HG03558 (cell line): ENCODE measurements around the gene HNRNPU.
"Not testable (repeated sequence)": the region's sequence is repeated elsewhere in the genome, so short reads cannot be mapped to it uniquely, and the experiment has no call there.

Experiments used
- ATAC-seq: cut with Tn5 transposase; IDR thresholded peaks from one replicate; pipeline ENCODE4 v1.9.1; 2021; ENCODE audit warnings: moderate number of reproducible peaks; ENCODE audit not compliant: unreplicated experiment; ENCODE audit errors: extremely low read depth

Gene HNRNPU

GRCh38 chr1:244843148-244843978 is 21.0 kb downstream of the HNRNPU start:
- ATAC-seq = no peak

GRCh38 chr1:244841273-244841927 is 22.9 kb downstream of the HNRNPU start:
- no peak for ATAC-seq

DNA sequence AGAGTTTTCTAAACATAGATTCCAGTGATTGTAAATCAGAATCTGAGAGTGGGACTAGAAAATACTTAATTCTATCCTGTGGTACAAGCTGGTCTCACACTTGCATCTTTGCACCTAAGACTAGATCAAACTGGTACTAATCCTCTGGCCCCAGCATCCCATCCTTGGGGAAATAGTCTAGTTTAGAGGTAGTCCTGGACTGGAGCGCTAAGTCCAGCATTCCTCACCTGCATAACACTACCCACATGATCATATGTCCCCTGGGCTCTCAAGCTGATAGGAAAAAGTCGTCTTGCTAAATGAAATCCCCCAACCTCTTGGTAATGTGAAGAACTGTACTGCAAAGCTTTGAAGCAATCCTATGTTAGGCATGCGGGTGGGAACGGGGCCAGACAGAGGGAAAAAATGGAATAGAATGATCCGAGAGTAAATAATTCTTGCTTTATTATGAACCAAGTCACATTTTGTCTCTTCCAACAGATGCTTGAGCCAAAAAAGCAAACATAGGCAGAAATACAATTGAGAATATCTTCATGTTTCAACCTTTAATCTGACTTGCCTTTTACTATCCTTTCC is 24.0 kb downstream of the HNRNPU start:
- no peak for ATAC-seq

- no peak for ATAC-seq
These were observed 24.7 kb downstream of the HNRNPU start for GRCh38 chr1:244839656-244840055.

- ATAC-seq = no peak
These were observed 26.6 kb downstream of the HNRNPU start for GRCh38 chr1:244837597-244838258.

DNA sequence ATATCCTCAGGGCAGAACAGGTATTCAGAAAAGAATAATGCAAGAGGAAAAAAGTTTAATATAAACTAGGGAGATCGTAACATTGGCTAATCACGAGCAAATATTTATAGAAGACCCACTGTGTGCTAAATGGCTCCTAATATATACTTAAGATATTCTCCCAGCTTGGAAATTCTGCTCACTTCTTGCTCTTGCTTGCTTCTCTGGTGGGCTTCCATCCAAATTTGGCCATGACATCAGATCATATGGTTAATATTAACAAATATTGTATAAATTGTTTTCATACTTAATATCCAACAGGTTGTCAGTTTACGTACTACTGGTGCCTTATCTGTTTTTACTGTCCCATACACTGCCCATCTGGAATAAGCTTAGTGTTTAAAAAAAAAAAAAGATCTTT is 27.8 kb downstream of the HNRNPU start:
- no peak for ATAC-seq

DNA sequence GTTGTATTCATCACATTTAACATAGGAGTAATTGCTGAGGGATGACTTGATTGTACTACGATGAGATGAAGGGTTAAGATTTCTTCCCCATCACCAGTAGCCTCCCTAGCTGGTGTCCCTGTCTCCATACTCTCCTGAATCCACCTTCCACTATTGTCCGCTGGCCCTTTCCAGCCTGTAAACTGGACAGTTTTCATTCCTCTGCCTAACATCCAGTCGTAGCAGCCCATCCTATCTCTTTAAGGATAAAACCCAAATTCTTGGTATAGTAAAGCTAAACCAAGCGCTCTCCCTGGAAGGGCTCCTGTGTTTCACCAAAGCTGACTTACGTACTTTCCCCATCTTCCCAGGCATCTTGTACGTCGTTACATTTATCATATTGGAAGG is 28.2 kb downstream of the HNRNPU start:
- no peak for ATAC-seq

DNA sequence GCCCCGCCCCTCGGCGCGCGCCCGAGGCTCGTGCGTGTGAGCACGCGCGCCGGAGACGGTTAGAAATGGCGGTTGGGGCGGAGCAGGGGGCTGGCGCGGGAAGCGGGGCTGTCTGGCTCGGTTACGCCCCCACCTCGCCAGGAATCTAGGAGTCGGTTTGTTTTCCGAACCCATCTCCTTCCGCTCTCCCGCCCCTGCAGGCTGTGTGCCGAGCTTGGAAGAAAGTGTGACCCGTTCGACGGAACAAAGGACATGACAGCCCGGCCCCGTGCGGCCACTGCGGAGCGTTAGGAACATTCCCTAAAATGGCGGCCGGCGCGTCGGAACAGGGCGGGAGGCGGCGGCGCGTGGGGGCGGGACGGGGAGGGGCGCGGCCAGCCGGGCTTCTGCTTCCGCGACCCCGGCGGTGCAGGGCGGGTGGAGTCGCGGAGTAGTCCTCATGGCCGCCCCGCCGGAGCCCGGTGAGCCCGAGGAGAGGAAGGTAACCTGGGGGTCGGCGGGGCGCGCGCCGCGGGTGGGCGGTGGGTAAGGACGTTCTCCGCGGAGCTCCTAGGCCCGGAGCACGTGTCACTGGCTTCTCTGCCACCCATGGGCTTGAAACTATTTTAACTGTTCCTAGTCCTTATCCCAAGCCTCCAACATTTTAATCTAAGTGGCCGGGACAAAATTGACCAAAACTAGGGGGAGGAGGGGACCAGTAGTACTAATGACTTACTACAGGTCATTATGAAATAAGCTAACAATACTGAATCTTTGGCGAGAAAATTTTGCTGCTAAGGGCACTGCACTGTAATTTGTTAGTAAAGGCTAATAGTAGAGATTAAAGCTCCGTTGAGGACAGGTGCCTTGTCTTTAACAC is 28.8 kb downstream of the HNRNPU start, which contains the start of gene COX20:
TSS of gene COX20 (plus strand) at position 383 of the 859 bp plus-strand sequence. CDS start at position 440, 57 bp downstream.
- ATAC-seq = peak; percentile 34

DNA sequence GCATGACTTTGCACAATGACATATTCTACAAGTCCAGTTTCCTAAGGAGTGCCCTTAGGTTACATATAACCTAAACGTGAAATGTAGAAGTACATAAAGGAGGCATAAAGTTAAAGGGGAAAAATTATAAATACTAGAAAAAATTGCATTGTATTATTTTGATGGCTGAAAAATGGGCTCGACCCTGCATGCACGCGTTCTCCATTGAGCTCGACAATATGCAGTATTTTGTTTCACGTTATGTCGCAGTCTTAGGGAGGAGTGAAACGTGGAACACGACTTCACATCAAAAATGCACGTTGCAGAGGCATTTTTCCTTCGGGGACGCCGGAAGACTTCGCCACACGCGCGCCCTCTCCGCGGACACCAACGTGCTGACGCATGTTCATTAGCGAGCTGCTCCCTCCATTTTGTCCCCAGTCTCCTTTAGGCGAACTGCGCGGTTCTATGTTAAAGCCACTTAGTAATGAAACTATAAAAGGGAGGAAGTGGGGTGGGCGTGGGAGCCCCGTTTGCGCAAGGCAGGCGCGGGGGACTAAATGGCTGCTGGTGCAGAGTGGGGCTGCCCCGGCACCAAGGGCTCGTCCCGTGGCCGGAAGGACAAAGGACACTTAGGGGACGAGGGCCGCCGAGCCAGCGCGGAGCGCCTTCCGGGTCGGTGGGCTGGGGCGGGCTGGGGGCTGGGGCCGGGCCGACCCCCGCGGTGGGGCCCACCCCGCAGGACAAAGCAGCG is 29.6 kb downstream of the HNRNPU start:
- ATAC-seq = peak; percentile 56

GRCh38 chr1:244833734-244834542 is 30.4 kb downstream of the HNRNPU start:
- no peak for ATAC-seq

DNA sequence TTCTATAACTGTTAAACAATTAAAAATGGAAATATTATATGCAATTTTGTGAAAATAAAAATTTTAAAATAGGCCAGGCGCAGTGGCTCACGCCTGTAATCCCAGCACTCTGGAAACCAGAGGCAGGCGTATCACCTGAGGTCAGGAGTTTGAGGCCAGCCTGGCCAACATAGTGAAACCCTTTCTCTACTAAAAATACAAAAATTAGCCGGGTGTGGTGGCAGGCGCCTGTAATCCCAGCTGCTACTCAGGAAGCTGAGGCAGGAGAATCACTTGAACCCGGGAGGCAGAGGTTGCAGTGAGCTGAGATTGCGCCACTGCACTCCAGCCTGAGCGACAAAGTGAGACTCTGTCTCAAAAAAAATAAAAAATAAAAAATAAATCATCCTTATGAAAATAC is 31.1 kb downstream of the HNRNPU start:
- ATAC-seq = not testable (repeated sequence)

DNA sequence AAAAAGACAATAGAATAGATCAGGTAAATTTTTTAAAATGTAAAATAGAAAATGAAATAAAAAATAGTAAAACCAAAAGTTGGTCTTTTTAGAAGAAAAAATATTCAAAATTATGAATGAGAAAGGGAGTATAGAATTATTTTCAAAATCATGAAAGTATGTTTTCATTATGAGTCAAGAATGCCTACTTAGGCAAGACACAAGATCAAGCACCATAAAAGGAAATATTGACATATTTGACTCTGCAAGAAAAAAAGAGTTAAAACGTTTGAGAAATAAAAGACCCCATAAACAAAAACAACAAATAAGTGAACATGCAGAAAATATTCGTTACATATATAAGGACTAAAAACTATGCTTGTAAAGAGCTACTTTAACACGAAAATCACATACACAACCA is 33.7 kb downstream of the HNRNPU start:
- no peak for ATAC-seq

- no peak for ATAC-seq
These were observed 37.6 kb downstream of the HNRNPU start for GRCh38 chr1:244826712-244827111.

- ATAC-seq = no peak
These were observed 41.5 kb downstream of the HNRNPU start for GRCh38 chr1:244822878-244823277.

GRCh38 chr1:244821134-244821533 is 43.2 kb downstream of the HNRNPU start:
- ATAC-seq = no peak

DNA sequence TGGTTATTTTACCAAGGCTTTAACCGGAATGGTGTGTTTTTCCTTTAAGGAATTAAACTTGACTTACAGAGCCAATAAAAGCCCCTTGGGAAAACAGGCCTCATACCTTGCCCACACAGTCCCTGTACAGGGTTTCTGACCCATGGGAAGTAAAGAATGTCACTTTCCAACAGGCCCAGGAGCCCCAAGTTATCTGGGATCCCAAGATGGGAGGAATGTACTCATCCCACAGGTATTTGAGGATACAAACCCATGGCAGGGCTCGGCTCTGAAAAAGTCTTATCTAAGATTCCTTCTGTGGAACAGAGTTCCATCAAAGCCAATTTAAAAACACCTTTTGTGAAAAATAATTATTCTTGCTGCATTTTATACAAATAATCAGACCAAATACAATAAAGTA is 44.2 kb downstream of the HNRNPU start:
- no peak for ATAC-seq

- ATAC-seq = no peak
These were observed 46.9 kb downstream of the HNRNPU start for GRCh38 chr1:244817415-244817894.

DNA sequence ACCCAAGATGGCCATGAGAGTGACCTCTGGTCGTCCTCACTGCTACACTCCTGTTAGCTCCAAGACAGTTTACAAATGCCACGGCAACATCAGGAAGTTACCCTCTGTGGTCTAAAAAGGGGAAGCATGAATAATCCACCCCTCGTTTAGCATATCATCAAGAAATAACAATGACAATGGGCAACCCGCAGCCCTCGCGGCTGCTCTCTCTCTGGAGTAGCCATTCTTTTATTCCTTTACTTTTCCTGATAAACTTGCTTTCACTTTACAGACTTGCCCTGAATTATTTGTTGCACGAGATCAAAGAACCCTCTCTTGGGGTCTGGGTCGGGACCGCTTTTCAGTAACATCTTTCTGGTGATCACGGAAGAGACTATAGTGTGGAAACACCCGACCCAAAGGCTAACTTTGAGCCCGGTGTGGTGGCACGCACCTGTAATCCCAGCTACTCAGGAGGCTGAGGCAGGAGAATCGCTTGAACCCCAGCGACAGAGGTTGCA is 48.7 kb downstream of the HNRNPU start:
- ATAC-seq = no peak
